Measurements from ENCODE around the gene THSD7A. TPM values are rescaled to one million over a fixed set of nuclear protein-coding genes. Genes with fewer than 3 reads are reported as not detected.

THSD7A gene
- total RNA-seq, 1 donor from 2014 or later: 0.26 TPM

GRCh38 chr7:11830582-11831155 lies 1.3 kb downstream of the THSD7A start:
- DNase-seq (ENCODE audit: low read depth): peak; percentile 54
- Histone ChIP-seq H3K36me3 (ENCODE audit: control insufficient read depth, insufficient read depth, low read length) (no peaks in the 10 kb centered on the region), H3K4me3 (ENCODE audit: low read depth, low read length) (peak overlapping the region; percentile 42), H3K27me3 (ENCODE audit: control insufficient read depth, insufficient read depth, low read length) (no peaks in the 10 kb centered on the region)
- no peak for FAIRE-seq
- TF ChIP-seq, protein P1, sequence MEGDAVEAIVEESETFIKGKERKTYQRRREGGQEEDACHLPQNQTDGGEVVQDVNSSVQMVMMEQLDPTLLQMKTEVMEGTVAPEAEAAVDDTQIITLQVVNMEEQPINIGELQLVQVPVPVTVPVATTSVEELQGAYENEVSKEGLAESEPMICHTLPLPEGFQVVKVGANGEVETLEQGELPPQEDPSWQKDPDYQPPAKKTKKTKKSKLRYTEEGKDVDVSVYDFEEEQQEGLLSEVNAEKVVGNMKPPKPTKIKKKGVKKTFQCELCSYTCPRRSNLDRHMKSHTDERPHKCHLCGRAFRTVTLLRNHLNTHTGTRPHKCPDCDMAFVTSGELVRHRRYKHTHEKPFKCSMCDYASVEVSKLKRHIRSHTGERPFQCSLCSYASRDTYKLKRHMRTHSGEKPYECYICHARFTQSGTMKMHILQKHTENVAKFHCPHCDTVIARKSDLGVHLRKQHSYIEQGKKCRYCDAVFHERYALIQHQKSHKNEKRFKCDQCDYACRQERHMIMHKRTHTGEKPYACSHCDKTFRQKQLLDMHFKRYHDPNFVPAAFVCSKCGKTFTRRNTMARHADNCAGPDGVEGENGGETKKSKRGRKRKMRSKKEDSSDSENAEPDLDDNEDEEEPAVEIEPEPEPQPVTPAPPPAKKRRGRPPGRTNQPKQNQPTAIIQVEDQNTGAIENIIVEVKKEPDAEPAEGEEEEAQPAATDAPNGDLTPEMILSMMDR (IDR thresholded peaks at IDR 0.05; ENCODE audit: insufficient read depth, low read length, severe bottlenecking): no peak

GRCh38 chr7:11829954-11830353 lies 2.0 kb downstream of the THSD7A start:
- FAIRE-seq (no peak), DNase-seq (ENCODE audit: low read depth) (no peak)
- Histone ChIP-seq H3K27me3 (ENCODE audit: control insufficient read depth, insufficient read depth, low read length) (no peaks in the 10 kb centered on the region), H3K4me3 (ENCODE audit: low read depth, low read length) (no peak overlapping the region), H3K36me3 (ENCODE audit: control insufficient read depth, insufficient read depth, low read length) (no peaks in the 10 kb centered on the region)
- TF ChIP-seq, protein P1 (IDR thresholded peaks at IDR 0.05; ENCODE audit: insufficient read depth, low read length, severe bottlenecking): no peak

DNA sequence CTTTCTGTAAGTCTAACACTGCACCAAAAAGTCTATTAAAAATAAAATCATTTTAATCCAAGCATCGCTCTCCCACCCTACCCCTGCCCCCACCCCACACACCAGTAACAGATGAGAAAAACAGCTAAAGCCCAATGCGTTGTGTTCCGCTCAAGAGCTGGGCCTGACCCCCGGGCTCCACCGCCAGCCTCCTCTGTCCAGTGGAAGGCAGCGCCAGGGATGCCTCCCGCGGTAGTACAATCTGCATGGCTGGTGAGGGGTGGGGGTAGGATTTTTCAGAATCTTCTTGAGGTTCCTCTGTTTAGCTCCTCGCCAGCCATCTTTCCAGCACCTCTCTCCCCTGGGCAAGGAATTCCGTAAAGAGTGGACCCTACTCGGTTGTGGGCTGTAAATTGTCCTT lies 12.1 kb downstream of the THSD7A start:
- Histone ChIP-seq H3K4me3 (ENCODE audit: low read depth, low read length) (no peak overlapping the region), H3K36me3 (ENCODE audit: control insufficient read depth, insufficient read depth, low read length) (no peaks in the 10 kb centered on the region), H3K27me3 (ENCODE audit: control insufficient read depth, insufficient read depth, low read length) (no peaks in the 10 kb centered on the region)
- FAIRE-seq (no peak), DNase-seq (ENCODE audit: low read depth) (no peak)
- TF ChIP-seq, protein P1 (IDR thresholded peaks at IDR 0.05; ENCODE audit: insufficient read depth, low read length, severe bottlenecking): no peak

DNA sequence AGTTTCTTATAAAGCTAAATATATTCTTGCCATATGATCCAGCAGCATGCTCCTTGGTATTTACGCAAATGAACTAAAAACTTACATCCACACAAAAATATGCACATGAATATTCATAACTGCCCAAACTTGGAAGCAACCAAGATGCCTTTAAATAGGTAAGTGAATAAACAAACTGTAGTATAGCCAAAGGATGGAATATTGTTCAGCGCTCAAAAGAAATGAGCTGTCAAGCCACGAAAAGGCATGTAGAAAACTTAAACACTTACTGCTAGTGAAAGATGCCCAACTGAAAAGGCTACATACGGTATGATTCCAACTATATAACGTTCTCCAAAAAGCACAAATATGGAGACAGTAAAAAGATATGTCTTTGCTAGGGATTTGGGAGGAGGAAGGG lies 12.7 kb downstream of the THSD7A start:
- H3K36me3 ChIP-seq (ENCODE audit: control insufficient read depth, insufficient read depth, low read length): no peaks in the 10 kb centered on the region
- DNase-seq (ENCODE audit: low read depth) (no peak), FAIRE-seq (no peak)
- no peak overlapping the region for H3K4me3 ChIP-seq (ENCODE audit: low read depth, low read length)
- TF ChIP-seq, protein P1 (IDR thresholded peaks at IDR 0.05; ENCODE audit: insufficient read depth, low read length, severe bottlenecking): no peak
- no peaks in the 10 kb centered on the region for H3K27me3 ChIP-seq (ENCODE audit: control insufficient read depth, insufficient read depth, low read length)

GRCh38 chr7:11818281-11818680 lies 13.7 kb downstream of the THSD7A start:
- Histone ChIP-seq H3K36me3 (ENCODE audit: control insufficient read depth, insufficient read depth, low read length) (no peaks in the 10 kb centered on the region), H3K27me3 (ENCODE audit: control insufficient read depth, insufficient read depth, low read length) (no peaks in the 10 kb centered on the region), H3K4me3 (ENCODE audit: low read depth, low read length) (no peak overlapping the region)
- DNase-seq (ENCODE audit: low read depth) (no peak), FAIRE-seq (no peak)
- TF ChIP-seq, protein P1 (IDR thresholded peaks at IDR 0.05; ENCODE audit: insufficient read depth, low read length, severe bottlenecking): no peak

DNA sequence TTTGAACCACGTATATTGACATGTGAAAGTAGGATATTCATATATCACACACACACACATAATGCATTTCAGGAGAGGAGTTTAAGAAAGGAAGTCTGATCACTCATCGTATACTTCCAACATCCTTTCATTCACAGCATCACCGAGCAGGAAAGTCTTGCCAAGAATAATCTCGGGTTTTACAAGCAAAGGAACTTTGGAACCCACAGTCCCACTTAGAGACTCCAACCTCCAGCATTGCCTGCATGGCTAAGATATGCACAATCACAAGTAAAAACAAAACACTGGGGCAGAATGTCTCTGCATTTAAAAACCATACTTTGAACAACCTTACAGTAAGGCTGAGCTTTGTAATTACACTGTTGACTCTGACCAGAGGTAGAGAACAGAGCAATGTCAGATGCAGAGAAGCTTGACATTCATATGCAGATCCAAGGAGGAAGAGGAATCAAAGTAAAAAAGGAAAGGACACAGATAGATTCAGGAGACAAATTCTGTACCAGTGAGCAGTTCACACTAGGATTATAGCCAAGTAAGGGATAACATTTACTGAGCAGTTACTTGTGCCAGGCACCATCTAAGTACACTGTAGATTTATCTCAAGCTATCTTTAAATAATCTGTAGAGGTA lies 14.8 kb downstream of the THSD7A start:
- no peaks in the 10 kb centered on the region for H3K27me3 ChIP-seq (ENCODE audit: control insufficient read depth, insufficient read depth, low read length)
- H3K4me3 ChIP-seq (ENCODE audit: low read depth, low read length): no peak overlapping the region
- no peaks in the 10 kb centered on the region for H3K36me3 ChIP-seq (ENCODE audit: control insufficient read depth, insufficient read depth, low read length)
- no peak for DNase-seq (ENCODE audit: low read depth)
- FAIRE-seq: no peak
- TF ChIP-seq, protein P1 (IDR thresholded peaks at IDR 0.05; ENCODE audit: insufficient read depth, low read length, severe bottlenecking): no peak

Data from bronchial epithelial cell (primary cell).